GM23338 (cell line): ENCODE data around the gene KCNMB4. TPM values are rescaled to one million over a fixed set of nuclear protein-coding genes. Genes with fewer than 3 reads are reported as not detected.

Experiments
- ATAC-seq: fragments of 200-7000 bp; cut with Tn5 transposase; 3 replicates; pipeline ENCODE4 v1.9.1; 2020
- DNase-seq: peaks from one replicate; pipeline ENCODE4 v3.0.0-alpha.2; 2015; ENCODE audit warnings: low spot score
- H2AFZ ChIP-seq: fragments of 200-600 bp; sonication (generic); 2 replicates; pipeline ENCODE4 v1.8.0; 2016; ENCODE audit warnings: antibody characterized with exemption, mild to moderate bottlenecking, moderate library complexity
- H3F3A ChIP-seq: fragments of 200-600 bp; sonication (generic); replicated peaks from 2 replicates; pipeline ENCODE4 v1.8.0; 2017; ENCODE audit warnings: antibody characterized with exemption, mixed run types, low read depth
- H3K27ac ChIP-seq: fragments of 200-600 bp; sonication (generic); 2 replicates; pipeline ENCODE4 v1.6.1; 2016; ENCODE audit warnings: low read depth
- H3K27me3 ChIP-seq: fragments of 200-600 bp; sonication (generic); 2 replicates; pipeline ENCODE4 v1.8.0; 2016; ENCODE audit warnings: mild to moderate bottlenecking, mixed run types, moderate library complexity; ENCODE audit not compliant: insufficient read depth
- H3K36me3 ChIP-seq: fragments of 200-600 bp; sonication (generic); 2 replicates; pipeline ENCODE4 v1.8.0; 2016; ENCODE audit warnings: mild to moderate bottlenecking; ENCODE audit not compliant: insufficient read depth
- H3K4me1 ChIP-seq: fragments of 200-600 bp; sonication (generic); 2 replicates; pipeline ENCODE4 v1.8.0; 2016; ENCODE audit warnings: mild to moderate bottlenecking, moderate library complexity; ENCODE audit not compliant: insufficient read depth
- H3K4me2 ChIP-seq: fragments of 200-600 bp; sonication (generic); 2 replicates; pipeline ENCODE4 v1.7.1; 2017; ENCODE audit warnings: mixed run types
- H3K4me3 ChIP-seq: fragments of 200-600 bp; sonication (generic); 2 replicates; pipeline ENCODE4 v1.6.1; 2016; ENCODE audit warnings: mixed run types
- H3K79me2 ChIP-seq: fragments of 200-600 bp; sonication (generic); replicated peaks from 2 replicates; pipeline ENCODE4 v1.8.0; 2017; ENCODE audit warnings: mild to moderate bottlenecking; ENCODE audit not compliant: insufficient read depth
- H3K9me2 ChIP-seq: fragments of 200-600 bp; sonication (generic); 2 replicates; pipeline ENCODE4 v1.8.0; 2017; ENCODE audit not compliant: insufficient read depth
- H4K20me1 ChIP-seq: fragments of 200-600 bp; sonication (generic); replicated peaks from 2 replicates; pipeline ENCODE4 v1.8.0; 2017; ENCODE audit warnings: mild to moderate bottlenecking; ENCODE audit not compliant: insufficient read depth
- H3K27ac Mint-ChIP-seq: 2 replicates; pipeline ENCODE4 v1.8.0; 2020; ENCODE audit warnings: inconsistent platforms, mild to moderate bottlenecking, moderate library complexity, mixed read lengths
- H3K27me3 Mint-ChIP-seq: 3 replicates; pipeline ENCODE4 v1.8.0; 2022; ENCODE audit warnings: low read depth, mild to moderate bottlenecking, moderate library complexity, mixed read lengths, inconsistent platforms; ENCODE audit not compliant: insufficient read depth, poor library complexity
- H3K36me3 Mint-ChIP-seq: 3 replicates; pipeline ENCODE4 v1.8.0; 2021; ENCODE audit warnings: low read depth, mild to moderate bottlenecking, inconsistent platforms, moderate library complexity, mixed read lengths
- H3K4me1 Mint-ChIP-seq: 3 replicates; pipeline ENCODE4 v1.8.0; 2020; ENCODE audit warnings: mild to moderate bottlenecking, inconsistent platforms, mixed read lengths
- H3K4me3 Mint-ChIP-seq: 3 replicates; pipeline ENCODE4 v1.8.0; 2021; ENCODE audit warnings: moderate library complexity, mild to moderate bottlenecking, inconsistent platforms, mixed read lengths
- H3K9me3 Mint-ChIP-seq: 3 replicates; pipeline ENCODE4 v1.8.0; 2020; ENCODE audit warnings: moderate library complexity, mild to moderate bottlenecking, inconsistent platforms, mixed read lengths
- POLR2AphosphoS5 ChIP-seq: IDR thresholded peaks from 2 replicates; pipeline ENCODE4 v1.6.1; 2016; ENCODE audit warnings: antibody characterized with exemption, low read depth
- polyA plus RNA-seq: library from polyadenylated mRNA; unstranded; fragments of >200 nt; fragmentation: Nextera tagmentation; extraction: Ambion mirVana; gene quantifications from 2 replicates; pipeline ENCODE4 v1.2.1, GENCODE V29; 2016
- total RNA-seq: library from RNA; depleted of rRNA; stranded (reverse); fragments of >200 nt; shearing (Covaris generic); gene quantifications from 2 replicates; pipeline ENCODE4 v1.2.3, GENCODE V29; 2014
- TF ChIP-seq, protein P1 (sequence below): IDR thresholded peaks from 2 replicates; pipeline ENCODE4 v1.6.1; 2016; ENCODE audit warnings: antibody characterized with exemption
- TF ChIP-seq, protein P2 (sequence below): fragments of 250-450 bp; sonication (Bioruptor Pico); IDR thresholded peaks from 2 replicates; pipeline ENCODE4 v1.5.0; 2020; ENCODE audit warnings: mild to moderate bottlenecking, moderate library complexity

KCNMB4 gene
- total and polyA plus RNA-seq, 2 experiments from 2014 or later: 9.4 to 14.7 TPM

DNA sequence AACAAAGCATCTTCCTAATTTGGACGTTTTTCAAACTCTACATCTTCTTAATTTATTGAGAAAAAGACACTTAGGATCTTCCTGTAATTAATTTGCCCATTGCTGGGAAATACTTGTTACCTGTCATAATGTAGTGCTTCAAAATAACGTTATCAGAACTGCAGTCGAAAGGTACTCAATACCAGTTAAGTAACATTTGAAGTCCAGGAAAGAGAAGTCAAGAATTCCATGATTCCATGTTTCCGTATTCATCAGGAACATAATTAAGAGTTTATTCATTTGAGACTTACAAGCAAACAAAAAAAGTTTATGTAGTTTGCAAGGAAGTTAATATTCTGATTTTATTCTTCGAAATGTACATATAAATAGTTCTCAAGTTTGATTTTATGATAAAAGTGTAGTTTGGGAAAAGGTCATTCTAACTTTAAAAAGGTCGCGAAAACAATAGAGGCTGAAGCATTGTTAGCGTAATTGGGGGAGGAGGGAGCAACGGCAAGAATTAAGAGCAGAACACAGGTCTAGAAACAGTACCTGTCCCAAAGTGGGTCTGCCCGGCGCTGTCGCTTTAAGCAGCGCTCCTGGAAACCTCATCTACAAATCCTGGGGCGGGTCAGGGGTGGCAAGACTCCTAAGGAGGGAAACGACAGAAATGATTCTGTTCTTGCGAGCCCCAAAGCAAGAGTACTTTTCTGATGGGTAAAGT lies 1.2 kb upstream of the KCNMB4 start (continued):
- TF ChIP-seq, protein P1, sequence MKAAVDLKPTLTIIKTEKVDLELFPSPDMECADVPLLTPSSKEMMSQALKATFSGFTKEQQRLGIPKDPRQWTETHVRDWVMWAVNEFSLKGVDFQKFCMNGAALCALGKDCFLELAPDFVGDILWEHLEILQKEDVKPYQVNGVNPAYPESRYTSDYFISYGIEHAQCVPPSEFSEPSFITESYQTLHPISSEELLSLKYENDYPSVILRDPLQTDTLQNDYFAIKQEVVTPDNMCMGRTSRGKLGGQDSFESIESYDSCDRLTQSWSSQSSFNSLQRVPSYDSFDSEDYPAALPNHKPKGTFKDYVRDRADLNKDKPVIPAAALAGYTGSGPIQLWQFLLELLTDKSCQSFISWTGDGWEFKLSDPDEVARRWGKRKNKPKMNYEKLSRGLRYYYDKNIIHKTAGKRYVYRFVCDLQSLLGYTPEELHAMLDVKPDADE: no peak

DNA sequence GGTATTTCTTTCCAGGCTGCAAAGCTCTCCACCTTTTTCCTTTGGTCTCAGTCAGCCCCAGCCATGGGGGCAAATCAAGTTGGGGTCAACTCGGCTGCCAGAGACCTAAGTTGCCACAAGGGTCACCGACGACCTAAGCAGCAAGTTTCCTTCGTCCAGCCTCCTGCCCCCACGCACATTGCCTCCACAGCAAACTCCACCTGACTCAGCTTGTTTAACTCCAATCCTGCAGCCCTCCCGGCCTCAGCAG lies 767 bp upstream of the KCNMB4 start:
- TF ChIP-seq POLR2AphosphoS5: no peak
- TF ChIP-seq, protein P2, sequence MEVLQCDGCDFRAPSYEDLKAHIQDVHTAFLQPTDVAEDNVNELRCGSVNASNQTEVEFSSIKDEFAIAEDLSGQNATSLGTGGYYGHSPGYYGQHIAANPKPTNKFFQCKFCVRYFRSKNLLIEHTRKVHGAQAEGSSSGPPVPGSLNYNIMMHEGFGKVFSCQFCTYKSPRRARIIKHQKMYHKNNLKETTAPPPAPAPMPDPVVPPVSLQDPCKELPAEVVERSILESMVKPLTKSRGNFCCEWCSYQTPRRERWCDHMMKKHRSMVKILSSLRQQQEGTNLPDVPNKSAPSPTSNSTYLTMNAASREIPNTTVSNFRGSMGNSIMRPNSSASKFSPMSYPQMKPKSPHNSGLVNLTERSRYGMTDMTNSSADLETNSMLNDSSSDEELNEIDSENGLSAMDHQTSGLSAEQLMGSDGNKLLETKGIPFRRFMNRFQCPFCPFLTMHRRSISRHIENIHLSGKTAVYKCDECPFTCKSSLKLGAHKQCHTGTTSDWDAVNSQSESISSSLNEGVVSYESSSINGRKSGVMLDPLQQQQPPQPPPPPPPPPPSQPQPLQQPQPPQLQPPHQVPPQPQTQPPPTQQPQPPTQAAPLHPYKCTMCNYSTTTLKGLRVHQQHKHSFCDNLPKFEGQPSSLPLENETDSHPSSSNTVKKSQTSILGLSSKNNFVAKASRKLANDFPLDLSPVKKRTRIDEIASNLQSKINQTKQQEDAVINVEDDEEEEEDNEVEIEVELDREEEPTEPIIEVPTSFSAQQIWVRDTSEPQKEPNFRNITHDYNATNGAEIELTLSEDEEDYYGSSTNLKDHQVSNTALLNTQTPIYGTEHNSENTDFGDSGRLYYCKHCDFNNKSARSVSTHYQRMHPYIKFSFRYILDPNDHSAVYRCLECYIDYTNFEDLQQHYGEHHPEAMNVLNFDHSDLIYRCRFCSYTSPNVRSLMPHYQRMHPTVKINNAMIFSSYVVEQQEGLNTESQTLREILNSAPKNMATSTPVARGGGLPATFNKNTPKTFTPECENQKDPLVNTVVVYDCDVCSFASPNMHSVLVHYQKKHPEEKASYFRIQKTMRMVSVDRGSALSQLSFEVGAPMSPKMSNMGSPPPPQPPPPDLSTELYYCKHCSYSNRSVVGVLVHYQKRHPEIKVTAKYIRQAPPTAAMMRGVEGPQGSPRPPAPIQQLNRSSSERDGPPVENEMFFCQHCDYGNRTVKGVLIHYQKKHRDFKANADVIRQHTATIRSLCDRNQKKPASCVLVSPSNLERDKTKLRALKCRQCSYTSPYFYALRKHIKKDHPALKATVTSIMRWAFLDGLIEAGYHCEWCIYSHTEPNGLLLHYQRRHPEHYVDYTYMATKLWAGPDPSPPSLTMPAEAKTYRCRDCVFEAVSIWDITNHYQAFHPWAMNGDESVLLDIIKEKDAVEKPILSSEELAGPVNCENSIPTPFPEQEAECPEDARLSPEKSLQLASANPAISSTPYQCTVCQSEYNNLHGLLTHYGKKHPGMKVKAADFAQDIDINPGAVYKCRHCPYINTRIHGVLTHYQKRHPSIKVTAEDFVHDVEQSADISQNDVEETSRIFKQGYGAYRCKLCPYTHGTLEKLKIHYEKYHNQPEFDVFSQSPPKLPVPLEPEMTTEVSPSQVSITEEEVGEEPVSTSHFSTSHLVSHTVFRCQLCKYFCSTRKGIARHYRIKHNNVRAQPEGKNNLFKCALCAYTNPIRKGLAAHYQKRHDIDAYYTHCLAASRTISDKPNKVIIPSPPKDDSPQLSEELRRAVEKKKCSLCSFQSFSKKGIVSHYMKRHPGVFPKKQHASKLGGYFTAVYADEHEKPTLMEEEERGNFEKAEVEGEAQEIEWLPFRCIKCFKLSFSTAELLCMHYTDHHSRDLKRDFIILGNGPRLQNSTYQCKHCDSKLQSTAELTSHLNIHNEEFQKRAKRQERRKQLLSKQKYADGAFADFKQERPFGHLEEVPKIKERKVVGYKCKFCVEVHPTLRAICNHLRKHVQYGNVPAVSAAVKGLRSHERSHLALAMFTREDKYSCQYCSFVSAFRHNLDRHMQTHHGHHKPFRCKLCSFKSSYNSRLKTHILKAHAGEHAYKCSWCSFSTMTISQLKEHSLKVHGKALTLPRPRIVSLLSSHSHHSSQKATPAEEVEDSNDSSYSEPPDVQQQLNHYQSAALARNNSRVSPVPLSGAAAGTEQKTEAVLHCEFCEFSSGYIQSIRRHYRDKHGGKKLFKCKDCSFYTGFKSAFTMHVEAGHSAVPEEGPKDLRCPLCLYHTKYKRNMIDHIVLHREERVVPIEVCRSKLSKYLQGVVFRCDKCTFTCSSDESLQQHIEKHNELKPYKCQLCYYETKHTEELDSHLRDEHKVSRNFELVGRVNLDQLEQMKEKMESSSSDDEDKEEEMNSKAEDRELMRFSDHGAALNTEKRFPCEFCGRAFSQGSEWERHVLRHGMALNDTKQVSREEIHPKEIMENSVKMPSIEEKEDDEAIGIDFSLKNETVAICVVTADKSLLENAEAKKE (CRISPR knock-in tag): no peak
- H3K79me2 ChIP-seq: peaks cover 31% of the 10 kb centered on the region
- no peaks in the 10 kb centered on the region; the same call in 1 of the 2 replicates for H3F3A ChIP-seq
- H4K20me1 ChIP-seq: 0 out of 2 replicates have a peak, but pooled peaks cover 3% of the 10 kb centered on the region
- H3K36me3 Mint-ChIP-seq: peaks cover 5% of the 10 kb centered on the region; the same call in 2 of the 3 replicates
- peak; percentile 43 for DNase-seq
- peaks cover 30% of the 10 kb centered on the region for H3K4me1 ChIP-seq
- peak overlapping the region; percentile 89 for H3K4me3 ChIP-seq
- H3K27ac ChIP-seq: no peak overlapping the region
- peaks cover 17% of the 10 kb centered on the region for H3K27me3 Mint-ChIP-seq
- H3K4me1 Mint-ChIP-seq: peaks cover 16% of the 10 kb centered on the region
- H3K4me3 Mint-ChIP-seq: peak overlapping the region; percentile 86
- H3K9me2 ChIP-seq: no peaks in the 10 kb centered on the region
- peak; percentile 2; the same call in 2 of the 3 replicates for ATAC-seq
- peak overlapping the region; percentile 88 for H3K4me2 ChIP-seq
- H2AFZ ChIP-seq: peak overlapping the region; percentile 81
- no peaks in the 10 kb centered on the region for H3K36me3 ChIP-seq
- H3K27me3 ChIP-seq: peaks cover 29% of the 10 kb centered on the region
- peaks cover 3% of the 10 kb centered on the region; the same call in 1 of the 3 replicates for H3K9me3 Mint-ChIP-seq
- no peak overlapping the region for H3K27ac Mint-ChIP-seq
